PC-9 (cell line): ENCODE results near the gene KIAA0232. TPM values are rescaled to one million over a fixed set of nuclear protein-coding genes. Genes with fewer than 3 reads are reported as not detected.

Source experiments
- BruUV-seq: library from RNA; stranded (reverse); fragments of 400-500 nt; replicated peaks from 2 replicates; lab custom pipeline; 2021; lab: Mats Ljungman, UMichigan
- CTCF ChIA-PET: fragments of 300-600 bp; sonication (Branson Sonifier 250); formaldehyde crosslinking; loops from one replicate; lab custom pipeline; 2022; ENCODE audit warnings: antibody characterized with exemption; lab: Charles Lee
- POLR2A ChIA-PET: fragments of 300-600 bp; sonication (Branson Sonifier 250); formaldehyde crosslinking; loops from one replicate; lab custom pipeline; 2022; ENCODE audit warnings: antibody characterized with exemption; ENCODE audit not compliant: unreplicated experiment; lab: Charles Lee
- DNase-seq, 2 experiments: peaks; one replicate each; pipeline versions ENCODE4 v3.0.0 to v3.0.0-alpha.2; 2015 to 2022; ENCODE audit warnings: mixed read lengths in 1 of 2
- H2AFZ ChIP-seq: fragments of 200-600 bp; sonication (generic); 2 replicates; pipeline ENCODE4 v1.8.1; 2017; ENCODE audit warnings: antibody characterized with exemption
- H3F3A ChIP-seq: fragments of 200-600 bp; sonication (generic); 2 replicates; pipeline ENCODE4 v1.8.1; 2017; ENCODE audit warnings: antibody characterized with exemption, mild to moderate bottlenecking, low read depth; ENCODE audit not compliant: insufficient read depth
- H3K27ac ChIP-seq: fragments of 200-600 bp; sonication (generic); 2 replicates; pipeline ENCODE4 v1.6.1; 2016; ENCODE audit warnings: mixed run types
- H3K27me3 ChIP-seq: fragments of 200-600 bp; sonication (generic); 2 replicates; pipeline ENCODE4 v1.6.1; 2016; ENCODE audit warnings: low read depth, mixed run types; ENCODE audit not compliant: insufficient read depth
- H3K36me3 ChIP-seq: fragments of 200-600 bp; sonication (generic); 2 replicates; pipeline ENCODE4 v1.6.1; 2016; ENCODE audit warnings: low read depth, mixed run types
- H3K4me1 ChIP-seq: fragments of 200-600 bp; sonication (generic); replicated peaks from 2 replicates; pipeline ENCODE4 v1.6.1; 2016; ENCODE audit warnings: mixed run types; ENCODE audit not compliant: insufficient read depth
- H3K4me2 ChIP-seq: fragments of 200-600 bp; sonication (generic); 2 replicates; pipeline ENCODE4 v1.6.1; 2017; ENCODE audit warnings: mixed run types
- H3K4me3 ChIP-seq: fragments of 200-600 bp; sonication (generic); 2 replicates; pipeline ENCODE4 v1.6.1; 2016; ENCODE audit warnings: mixed run types
- H3K79me2 ChIP-seq: fragments of 200-600 bp; sonication (generic); 2 replicates; pipeline ENCODE4 v1.6.1; 2017; ENCODE audit warnings: low read depth, mixed run types
- H3K9me2 ChIP-seq: fragments of 200-600 bp; sonication (generic); 2 replicates; pipeline ENCODE4 v1.8.1; 2017; ENCODE audit warnings: mild to moderate bottlenecking; ENCODE audit not compliant: insufficient read depth
- H3K9me3 ChIP-seq: fragments of 200-600 bp; sonication (generic); 2 replicates; pipeline ENCODE4 v1.8.1; 2016; ENCODE audit warnings: low read depth; ENCODE audit not compliant: insufficient read depth
- H4K20me1 ChIP-seq: fragments of 200-600 bp; sonication (generic); 2 replicates; pipeline ENCODE4 v1.8.1; 2017; ENCODE audit not compliant: insufficient read depth
- CTCF ChIP-seq: fragments of 200-600 bp; sonication (generic); conservative IDR thresholded peaks from 2 replicates; pipeline ENCODE4 v1.6.1; 2017; ENCODE audit warnings: mixed run types, antibody characterized with exemption, mild to moderate bottlenecking, moderate library complexity
- EZH2 ChIP-seq: fragments of 200-600 bp; sonication (generic); IDR thresholded peaks from 2 replicates; pipeline ENCODE4 v1.8.0; 2017; ENCODE audit warnings: antibody characterized with exemption, low read depth
- intact Hi-C: fragments of 100-400 bp; cut with micrococcal nuclease; formaldehyde crosslinking; loops from one replicate; pipeline ENCODE4 v1.10.0; 2022; ENCODE audit not compliant: unreplicated experiment
- total RNA-seq: library from RNA; stranded (reverse); gene quantifications from 2 replicates; pipeline ENCODE4 v1.2.3, GENCODE V29; 2021

Gene KIAA0232
- total RNA-seq, 1 experiment from 2014 or later, result 24.7 TPM

GRCh38 chr4:6767386-6767747 lies 15.2 kb upstream of the KIAA0232 start:
- peak in 1 of 2 experiments; percentile 77 for DNase-seq
- ChIA-PET CTCF (interaction anchor here (0.7 kb wide), 2 partner anchors 26 to 115 kb away, joined by 3 to 5 read pairs; no protein-coding TSS in a partner anchor), POLR2A (interaction anchor here (0.7 kb wide), 1 partner anchor 186 kb away, joined by 3 read pairs; no protein-coding TSS in a partner anchor)
- no peak for TF ChIP-seq EZH2
- TF ChIP-seq CTCF, result no peak
- H3K36me3 ChIP-seq, result no peaks in the 10 kb centered on the region
- no peak overlapping the region for H2AFZ ChIP-seq
- intact Hi-C loops, result no loop called here
- H3F3A ChIP-seq, result peaks cover 20% of the 10 kb centered on the region
- H3K27me3 ChIP-seq, result no peaks in the 10 kb centered on the region
- peak overlapping the region; percentile 68 for H3K4me2 ChIP-seq
- H3K4me3 ChIP-seq, result no peak overlapping the region
- H3K79me2 ChIP-seq, result no peaks in the 10 kb centered on the region
- H3K9me2 ChIP-seq, result no peaks in the 10 kb centered on the region
- peaks cover 84% of the 10 kb centered on the region for H3K4me1 ChIP-seq
- no peaks in the 10 kb centered on the region for H3K9me3 ChIP-seq
- no TSS peak for BruUV-seq
- peak overlapping the region; percentile 61 for H3K27ac ChIP-seq
- H4K20me1 ChIP-seq, result no peaks in the 10 kb centered on the region

GRCh38 chr4:6767748-6768538 lies 14.6 kb upstream of the KIAA0232 start:
- DNase-seq, result peak in 1 of 2 experiments; percentile 58
- Histone ChIP-seq H3K9me2 (no peaks in the 10 kb centered on the region), H3K9me3 (no peaks in the 10 kb centered on the region), H3K79me2 (no peaks in the 10 kb centered on the region), H2AFZ (0 out of 2 replicates have a peak overlapping the region, but pooled peaks have one; percentile 52), H3K36me3 (no peaks in the 10 kb centered on the region), H3K4me1 (peaks cover 84% of the 10 kb centered on the region), H3K27ac (peak overlapping the region; percentile 61), H4K20me1 (no peaks in the 10 kb centered on the region), H3K4me2 (peak overlapping the region; percentile 68), H3F3A (peaks cover 23% of the 10 kb centered on the region), H3K4me3 (no peak overlapping the region), H3K27me3 (no peaks in the 10 kb centered on the region)
- ChIA-PET POLR2A (interaction anchor here (0.5 to 0.7 kb wide), 5 partner anchors 114 to 971 kb away, joined by 3 to 9 read pairs (median 3); partner anchors contain the start of gene GRPEL1), CTCF (interaction anchor here (0.7 kb wide), 2 partner anchors 26 to 115 kb away, joined by 3 to 5 read pairs; no protein-coding TSS in a partner anchor)
- TF ChIP-seq EZH2 (no peak), CTCF (no peak)
- intact Hi-C loops, result no loop called here
- no TSS peak for BruUV-seq

GRCh38 chr4:6768539-6768905 lies 14.0 kb upstream of the KIAA0232 start:
- H3F3A ChIP-seq, result peaks cover 25% of the 10 kb centered on the region
- H3K9me3 ChIP-seq, result no peaks in the 10 kb centered on the region
- H3K36me3 ChIP-seq, result no peaks in the 10 kb centered on the region
- ChIA-PET CTCF (no interaction called here), POLR2A (interaction anchor here (0.5 to 0.9 kb wide), 4 partner anchors 36 to 970 kb away, joined by 3 to 9 read pairs (median 4); partner anchors contain the start of gene GRPEL1)
- peaks cover 85% of the 10 kb centered on the region for H3K4me1 ChIP-seq
- no peak for TF ChIP-seq EZH2
- TF ChIP-seq CTCF, result no peak
- DNase-seq, result peak in 1 of 2 experiments; percentile 66
- no peaks in the 10 kb centered on the region for H3K27me3 ChIP-seq
- H3K4me2 ChIP-seq, result peak overlapping the region; percentile 68
- no TSS peak for BruUV-seq
- 0 out of 2 replicates have a peak overlapping the region, but pooled peaks have one; percentile 52 for H2AFZ ChIP-seq
- no peaks in the 10 kb centered on the region for H3K9me2 ChIP-seq
- H3K79me2 ChIP-seq, result no peaks in the 10 kb centered on the region
- intact Hi-C loops, result no loop called here
- H3K4me3 ChIP-seq, result no peak overlapping the region
- H3K27ac ChIP-seq, result peak overlapping the region; percentile 61
- no peaks in the 10 kb centered on the region for H4K20me1 ChIP-seq
